HG03432 (cell line): Measurements from ENCODE around the gene DOP1B.
A peak's percentile ranks its signal among the peaks of the same experiment; 100 is the strongest.
"Not testable (repeated sequence)": the region's sequence is repeated elsewhere in the genome, so short reads cannot be mapped to it uniquely, and the experiment has no call there.

Experiments
- ATAC-seq: cut with Tn5 transposase; IDR thresholded peaks from one replicate; pipeline ENCODE4 v1.9.1; 2021; ENCODE audit warnings: mild to moderate bottlenecking, moderate library complexity; ENCODE audit not compliant: unreplicated experiment

Gene DOP1B

GRCh38 chr21:36135391-36136102 is 21.1 kb upstream of the DOP1B start:
- peak; percentile 67 for ATAC-seq

- ATAC-seq, result not testable (repeated sequence)
Measured at GRCh38 chr21:36139791-36140190, 16.8 kb upstream of the DOP1B start.

GRCh38 chr21:36141513-36141925 is 15.1 kb upstream of the DOP1B start:
- peak; percentile 94 for ATAC-seq

- not testable (repeated sequence) for ATAC-seq
Measured at GRCh38 chr21:36144233-36144632, 12.4 kb upstream of the DOP1B start.

GRCh38 chr21:36145259-36145658 is 11.4 kb upstream of the DOP1B start:
- ATAC-seq, result no peak

GRCh38 chr21:36147911-36148310 is 8.7 kb upstream of the DOP1B start:
- no peak for ATAC-seq

- ATAC-seq, result no peak
Measured at GRCh38 chr21:36148886-36149285, 7.7 kb upstream of the DOP1B start.

GRCh38 chr21:36149788-36150711 is 6.6 kb upstream of the DOP1B start:
- peak; percentile 57 for ATAC-seq

- no peak for ATAC-seq
Measured at GRCh38 chr21:36155603-36156338, 853 bp upstream of the DOP1B start.

- peak; percentile 89 for ATAC-seq
Measured at GRCh38 chr21:36156339-36156814, 247 bp upstream of the DOP1B start.

- ATAC-seq, result no peak
Measured at GRCh38 chr21:36159356-36159921, 2.8 kb downstream of the DOP1B start.

GRCh38 chr21:36160850-36161178 is 4.2 kb downstream of the DOP1B start:
- no peak for ATAC-seq

- no peak for ATAC-seq
Measured at GRCh38 chr21:36162631-36163030, 6.0 kb downstream of the DOP1B start.

- no peak for ATAC-seq
Measured at GRCh38 chr21:36163750-36164741, 7.4 kb downstream of the DOP1B start.

- ATAC-seq, result no peak
Measured at GRCh38 chr21:36165356-36165755, 8.7 kb downstream of the DOP1B start.

GRCh38 chr21:36166705-36167104 is 10.1 kb downstream of the DOP1B start:
- no peak for ATAC-seq

- ATAC-seq, result no peak
Measured at GRCh38 chr21:36167541-36167940, 10.9 kb downstream of the DOP1B start.

- ATAC-seq, result no peak
Measured at GRCh38 chr21:36169470-36170128, 13.0 kb downstream of the DOP1B start.

GRCh38 chr21:36170823-36171222 is 14.2 kb downstream of the DOP1B start:
- no peak for ATAC-seq
